Endothelial cell of umbilical vein (primary cell): ENCODE results near the gene P2RY11.

Experiments used
- CTCF ChIP-seq, 2 donors: IDR thresholded peaks; 1 replicate in 1 of 2; 2 replicates in 1 of 2; pipeline ENCODE4 v1.5.1; 2011; ENCODE audit warnings: low read length in 2 of 2, mild to moderate bottlenecking in 2 of 2, moderate library complexity in 2 of 2, control low read depth in 1 of 2, inconsistent platforms in 1 of 2, low read depth in 1 of 2; ENCODE audit not compliant: insufficient read depth in 1 of 2; ENCODE audit errors: extremely low read depth in 1 of 2
- EZH2 ChIP-seq: IDR thresholded peaks from 2 replicates; pipeline ENCODE4 v1.6.1; 2012; ENCODE audit warnings: borderline replicate concordance, low read depth, mild to moderate bottlenecking, moderate library complexity, low read length, inconsistent platforms; ENCODE audit not compliant: severe bottlenecking
- FOS ChIP-seq: IDR thresholded peaks from 2 replicates; pipeline ENCODE4 v1.6.1; 2011; ENCODE audit warnings: mild to moderate bottlenecking, low read length, moderate library complexity, borderline replicate concordance; ENCODE audit not compliant: insufficient read depth
- GATA2 ChIP-seq: IDR thresholded peaks from 2 replicates; pipeline ENCODE4 v1.7.0; 2011; ENCODE audit warnings: low read depth, mild to moderate bottlenecking, moderate library complexity, mixed read lengths, low read length; ENCODE audit not compliant: insufficient read length, insufficient read depth
- JUN ChIP-seq: IDR thresholded peaks from 2 replicates; pipeline ENCODE4 v1.6.1; 2011; ENCODE audit warnings: borderline replicate concordance, low read depth; ENCODE audit not compliant: insufficient read length, insufficient read depth
- MAX ChIP-seq: IDR thresholded peaks from 2 replicates; pipeline ENCODE4 v1.6.1; 2011; ENCODE audit not compliant: insufficient read depth, insufficient read length
- MYC ChIP-seq: IDR thresholded peaks from one replicate; pipeline ENCODE4 v1.6.1; 2011; ENCODE audit warnings: mild to moderate bottlenecking, low read depth, low read length
- POLR2A ChIP-seq: IDR thresholded peaks from 2 replicates; pipeline ENCODE4 v1.6.1; 2012; ENCODE audit warnings: low read depth, mild to moderate bottlenecking, control low read depth, low read length
- POLR2AphosphoS5 ChIP-seq: IDR thresholded peaks from 2 replicates; pipeline ENCODE4 v1.6.1; 2012; ENCODE audit warnings: low read depth, mild to moderate bottlenecking, control low read depth, low read length, moderate library complexity; ENCODE audit not compliant: insufficient read depth

- TF ChIP-seq CTCF (IDR thresholded peaks at IDR 0.05; ENCODE audit: extremely low read depth in 1 of 2, insufficient read depth in 1 of 2, low read depth in 1 of 2, low read length in 2 of 2), result no peak
- no peak for TF ChIP-seq POLR2A
- TF ChIP-seq EZH2, result no peak
- no peak for TF ChIP-seq POLR2AphosphoS5
- no peak for TF ChIP-seq MAX
- TF ChIP-seq MYC, result no peak
- TF ChIP-seq GATA2, result no peak
- TF ChIP-seq JUN, result no peak
- TF ChIP-seq FOS, result no peak
Observed at GRCh38 chr19:10116085-10116865, 4.8 kb downstream of the P2RY11 start.
